ENCODE data around the gene ANKRD13C.
"Not testable (repeated sequence)": the region's sequence is repeated elsewhere in the genome, so short reads cannot be mapped to it uniquely, and the experiment has no call there.

ANKRD13C gene, protein sequence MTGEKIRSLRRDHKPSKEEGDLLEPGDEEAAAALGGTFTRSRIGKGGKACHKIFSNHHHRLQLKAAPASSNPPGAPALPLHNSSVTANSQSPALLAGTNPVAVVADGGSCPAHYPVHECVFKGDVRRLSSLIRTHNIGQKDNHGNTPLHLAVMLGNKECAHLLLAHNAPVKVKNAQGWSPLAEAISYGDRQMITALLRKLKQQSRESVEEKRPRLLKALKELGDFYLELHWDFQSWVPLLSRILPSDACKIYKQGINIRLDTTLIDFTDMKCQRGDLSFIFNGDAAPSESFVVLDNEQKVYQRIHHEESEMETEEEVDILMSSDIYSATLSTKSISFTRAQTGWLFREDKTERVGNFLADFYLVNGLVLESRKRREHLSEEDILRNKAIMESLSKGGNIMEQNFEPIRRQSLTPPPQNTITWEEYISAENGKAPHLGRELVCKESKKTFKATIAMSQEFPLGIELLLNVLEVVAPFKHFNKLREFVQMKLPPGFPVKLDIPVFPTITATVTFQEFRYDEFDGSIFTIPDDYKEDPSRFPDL

DNA sequence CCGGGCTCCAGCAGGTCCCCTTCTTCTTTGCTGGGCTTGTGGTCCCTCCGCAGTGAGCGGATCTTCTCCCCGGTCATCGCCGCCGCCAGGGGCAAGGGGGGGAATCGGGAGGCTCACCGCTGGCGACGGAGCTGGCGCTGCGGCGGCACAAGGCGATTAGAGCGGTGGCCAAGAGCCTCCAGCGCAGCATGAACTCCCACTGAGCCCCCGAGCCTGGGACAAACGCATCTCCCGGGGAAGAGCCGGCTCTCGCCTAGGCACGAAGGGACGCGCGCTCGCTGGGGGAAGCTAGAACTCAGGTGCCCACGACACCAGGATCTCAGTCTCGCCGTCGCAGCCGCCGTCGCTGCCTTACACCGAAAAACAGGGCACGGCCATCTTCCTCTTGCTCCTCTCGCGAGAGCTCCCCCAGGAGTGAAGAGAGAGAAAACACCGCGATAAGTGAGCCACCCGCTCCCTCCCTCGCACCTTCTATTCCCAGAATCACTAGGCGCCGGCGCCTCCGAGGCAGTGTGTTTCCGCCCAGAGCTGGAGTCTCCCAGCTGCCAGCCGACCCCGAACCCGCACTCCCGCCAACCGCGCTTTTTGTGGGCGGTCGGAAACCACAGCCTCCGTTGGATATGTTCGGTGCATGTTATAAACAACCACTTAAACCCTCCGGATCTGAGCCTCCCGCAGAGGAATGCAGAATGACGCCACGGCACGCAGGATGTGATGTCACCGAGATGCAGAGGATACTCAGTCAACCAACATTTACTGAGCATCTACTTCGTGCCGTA is at the start of gene ANKRD13C:
TSS of gene ANKRD13C (minus strand) at position 391 of the 779 bp plus-strand sequence. CDS start at position 77, 314 bp downstream.
- DNase-seq = peak; percentile 95 to 97 (median 97)

- no peak for DNase-seq
Measured at GRCh38 chr1:70403759-70404158, 49.2 kb upstream of the ANKRD13C start.

GRCh38 chr1:70401974-70402373 is 47.5 kb upstream of the ANKRD13C start:
- no peak for DNase-seq

GRCh38 chr1:70400335-70400734 is 45.8 kb upstream of the ANKRD13C start:
- no peak for DNase-seq

DNA sequence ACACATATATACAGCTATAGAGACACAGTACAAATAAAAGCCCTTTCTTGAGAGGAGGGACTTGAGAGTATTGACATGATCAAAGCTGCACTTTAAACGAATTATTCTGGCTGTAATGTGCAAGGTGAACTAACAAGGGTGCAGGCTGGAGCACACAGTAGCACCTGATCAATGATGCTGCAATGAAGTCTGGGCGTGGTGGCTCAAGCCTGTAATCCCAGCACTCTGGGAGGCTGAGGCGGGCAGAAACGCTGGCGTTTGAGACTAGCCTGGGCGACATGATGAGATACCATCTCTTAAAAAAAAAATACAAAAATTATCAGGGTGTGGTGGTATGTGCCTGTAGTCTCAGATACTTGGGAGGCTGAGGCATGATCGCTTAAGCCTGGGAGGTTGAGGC is 42.5 kb upstream of the ANKRD13C start:
- no peak for DNase-seq

GRCh38 chr1:70396607-70397006 is 42.1 kb upstream of the ANKRD13C start:
- DNase-seq = no peak

DNA sequence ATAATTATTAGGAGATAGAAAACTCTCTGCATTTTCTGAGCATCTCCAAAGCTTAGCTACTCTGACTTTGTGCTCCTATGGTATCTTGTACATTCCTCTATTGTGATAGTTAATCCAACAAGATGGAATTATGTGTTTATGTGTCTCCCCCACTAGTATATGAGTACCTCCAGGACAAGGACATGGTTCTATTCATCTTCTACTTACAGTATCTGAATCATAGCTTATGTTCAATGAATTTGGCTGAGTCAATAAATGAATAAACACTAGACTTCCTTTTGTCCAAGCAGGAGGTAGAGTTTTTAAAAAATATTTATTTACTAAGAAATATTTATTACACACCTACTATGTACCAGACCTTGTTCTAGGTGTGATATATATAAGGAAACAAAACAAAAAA is 38.1 kb upstream of the ANKRD13C start:
- DNase-seq = no peak

- DNase-seq = no peak
Measured at GRCh38 chr1:70387507-70387906, 33.0 kb upstream of the ANKRD13C start.

DNA sequence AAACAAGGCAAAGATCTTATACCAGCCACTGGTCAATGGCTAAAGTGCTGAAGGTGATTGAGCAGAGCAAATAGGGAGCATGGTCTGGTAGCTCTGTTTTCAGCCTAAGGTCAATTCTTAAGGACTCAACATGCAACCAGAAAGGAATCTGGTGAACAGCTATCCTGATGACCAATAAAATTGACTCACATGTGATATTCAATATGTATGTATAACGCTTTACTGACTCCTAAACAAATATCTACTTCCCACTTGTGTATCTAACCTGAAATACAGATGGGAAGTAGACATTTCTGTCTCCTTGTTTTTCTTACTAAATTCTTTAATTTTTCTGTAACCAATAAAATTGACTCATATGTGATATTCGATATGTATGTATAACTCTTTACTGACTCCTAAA is 31.6 kb upstream of the ANKRD13C start:
- no peak for DNase-seq

DNA sequence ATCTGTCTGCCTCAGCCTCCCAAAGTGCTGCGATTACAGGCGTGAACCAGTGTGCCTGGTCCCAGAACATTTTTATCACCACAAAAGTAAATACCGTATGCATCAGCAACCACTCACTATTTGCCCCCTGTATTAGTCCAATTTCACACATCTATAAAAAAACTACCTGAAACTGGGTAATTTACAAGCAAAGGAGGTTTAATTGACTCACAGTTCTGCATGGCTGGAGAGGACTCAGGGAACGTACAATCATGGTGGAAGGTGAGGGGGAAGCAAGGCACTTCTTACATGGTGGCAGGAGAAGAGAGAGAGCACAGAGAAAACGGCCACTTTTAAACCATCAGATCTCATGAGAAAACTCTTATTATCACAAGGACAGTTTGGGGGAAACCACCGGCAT is 31.0 kb upstream of the ANKRD13C start:
- no peak for DNase-seq

GRCh38 chr1:70384542-70384941 is 30.0 kb upstream of the ANKRD13C start:
- DNase-seq = no peak

DNA sequence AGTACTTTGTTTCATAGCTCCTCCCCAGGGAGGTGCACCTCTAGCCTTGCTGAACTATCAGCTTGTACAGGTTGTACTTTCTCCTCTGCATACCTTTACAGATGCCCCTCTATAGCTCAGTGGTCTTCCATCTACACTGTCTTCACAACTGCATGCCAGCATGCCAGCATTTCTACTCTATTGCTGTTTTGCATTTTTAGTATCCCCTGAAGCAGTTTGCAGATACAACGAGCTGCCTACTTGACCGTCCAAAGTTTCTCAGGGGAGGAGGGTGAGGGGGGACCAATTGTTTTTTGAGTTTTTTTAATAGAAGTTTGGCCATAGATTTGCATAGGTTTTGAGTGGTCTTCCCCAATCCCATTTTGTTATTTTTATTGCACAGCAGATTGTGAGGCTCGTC is 29.0 kb upstream of the ANKRD13C start:
- no peak for DNase-seq

DNA sequence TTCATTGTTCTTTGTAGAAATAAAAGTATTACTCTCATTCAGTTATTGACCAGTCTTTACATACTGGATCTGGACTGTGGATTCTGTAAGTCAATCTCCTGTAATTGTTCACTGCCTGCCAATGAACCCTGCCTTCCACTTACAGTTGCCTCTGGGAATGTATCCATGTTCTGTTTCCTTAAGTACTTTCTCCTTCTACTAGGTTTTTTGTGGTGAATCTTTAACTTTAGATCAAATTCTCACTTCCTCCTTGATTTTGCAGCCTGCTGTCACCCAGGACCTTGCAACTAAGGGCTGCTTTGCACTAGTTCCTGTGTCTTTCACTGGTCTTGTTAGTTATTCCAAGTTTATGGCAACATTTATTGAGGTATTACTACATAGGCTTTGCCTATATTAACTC is 28.2 kb upstream of the ANKRD13C start:
- DNase-seq = peak in 2 of 3 donors; percentile 2 to 13

DNA sequence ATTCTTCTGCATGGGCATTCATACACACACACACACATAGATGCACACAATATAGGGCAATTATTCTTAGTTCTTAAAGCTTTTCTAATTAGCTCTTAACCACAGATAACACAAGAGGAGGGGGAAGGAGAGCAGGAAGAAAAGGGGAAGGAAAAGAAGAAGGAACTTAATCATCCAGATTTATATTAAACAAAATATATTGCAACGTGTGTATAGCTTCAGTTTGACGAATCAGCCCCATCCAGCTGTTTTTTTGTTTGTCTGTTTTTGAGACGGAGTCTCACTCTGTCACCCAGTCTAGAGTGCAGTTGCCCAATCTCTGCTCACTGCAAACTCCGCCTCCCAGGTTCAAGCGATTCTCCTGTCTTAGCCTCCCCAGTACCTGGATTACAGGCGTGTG is 21.7 kb upstream of the ANKRD13C start:
- no peak for DNase-seq

DNA sequence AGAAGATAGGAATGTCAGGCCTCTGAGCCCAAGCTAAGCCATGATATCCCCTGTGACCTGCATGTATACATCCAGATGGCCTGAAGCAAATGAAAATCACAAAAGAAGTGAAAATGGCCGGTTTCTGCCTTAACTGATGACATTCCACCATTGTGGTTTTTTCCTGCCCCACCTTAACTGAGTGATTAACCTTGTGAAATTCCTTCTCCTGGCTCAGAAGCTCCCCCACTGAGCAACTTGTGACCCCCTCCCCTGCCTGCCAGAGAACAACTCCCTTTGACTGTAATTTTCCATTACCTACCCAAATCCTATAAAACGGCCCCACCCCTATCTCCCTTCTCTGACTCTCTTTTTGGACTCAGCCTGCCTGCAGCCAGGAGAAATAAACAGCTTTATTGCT is 19.1 kb upstream of the ANKRD13C start:
- DNase-seq = not testable (repeated sequence)

DNA sequence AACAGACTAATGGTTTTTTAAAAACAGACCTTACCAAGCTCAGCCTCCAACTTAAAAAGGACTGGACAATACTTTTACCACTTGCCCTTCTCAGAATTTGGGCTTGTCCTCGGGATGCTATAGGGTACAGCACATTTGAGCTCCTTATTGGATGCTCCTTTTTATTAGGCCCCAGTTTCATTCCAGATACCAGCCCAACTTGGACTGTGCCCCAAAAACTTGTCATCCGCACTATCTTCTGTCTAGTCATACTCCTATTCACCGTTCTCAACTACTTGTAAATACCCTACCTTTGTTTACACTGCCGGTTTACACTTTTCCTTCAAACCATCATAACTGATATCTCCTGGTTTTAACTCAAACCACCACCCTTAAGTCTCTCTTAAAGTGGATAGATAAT is 17.9 kb upstream of the ANKRD13C start:
- no peak for DNase-seq

GRCh38 chr1:70371586-70371985 is 17.1 kb upstream of the ANKRD13C start:
- DNase-seq = not testable (repeated sequence)

DNA sequence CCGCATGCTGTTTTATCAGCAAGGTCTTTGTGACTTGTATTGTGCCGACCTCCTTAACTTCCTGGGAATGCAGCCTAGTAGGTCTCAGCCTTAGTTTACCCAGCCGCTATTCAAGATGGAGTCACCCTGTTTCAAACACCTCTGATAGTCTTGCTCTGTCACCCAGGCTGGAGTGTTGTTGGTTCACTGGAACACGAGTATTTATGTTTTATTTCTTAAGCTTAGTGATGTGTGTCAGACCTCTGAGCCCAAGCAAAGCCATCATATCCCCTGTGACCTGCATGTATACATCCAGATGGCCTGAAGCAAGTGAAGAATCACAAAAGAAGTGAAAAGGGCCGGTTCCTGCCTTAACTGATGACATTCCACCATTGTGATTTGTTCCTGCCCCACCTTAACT is 12.9 kb upstream of the ANKRD13C start:
- not testable (repeated sequence) for DNase-seq

DNA sequence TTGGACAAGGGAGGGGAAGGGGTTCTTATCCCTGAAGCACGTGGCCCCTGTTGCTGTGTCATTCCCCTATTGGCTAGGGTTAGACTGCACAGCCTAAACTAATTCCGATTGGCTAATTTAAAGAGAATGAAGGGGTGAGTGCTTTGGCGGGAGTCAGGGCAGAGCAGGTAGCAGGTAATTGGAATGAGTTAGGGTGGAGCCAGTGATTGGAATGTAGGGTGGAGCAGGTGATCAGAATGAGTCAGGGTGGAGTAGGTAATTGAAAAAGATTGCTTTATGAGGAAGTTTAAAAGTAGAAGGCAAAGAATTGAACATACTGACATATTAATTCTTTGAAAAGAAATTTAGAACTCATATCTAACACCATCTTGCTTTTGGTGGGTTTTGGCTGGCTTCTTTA is 12.5 kb upstream of the ANKRD13C start:
- not testable (repeated sequence) for DNase-seq

- not testable (repeated sequence) for DNase-seq
Measured at GRCh38 chr1:70366425-70366952, 12.0 kb upstream of the ANKRD13C start.

- DNase-seq = no peak
Measured at GRCh38 chr1:70364439-70364838, 9.9 kb upstream of the ANKRD13C start.

DNA sequence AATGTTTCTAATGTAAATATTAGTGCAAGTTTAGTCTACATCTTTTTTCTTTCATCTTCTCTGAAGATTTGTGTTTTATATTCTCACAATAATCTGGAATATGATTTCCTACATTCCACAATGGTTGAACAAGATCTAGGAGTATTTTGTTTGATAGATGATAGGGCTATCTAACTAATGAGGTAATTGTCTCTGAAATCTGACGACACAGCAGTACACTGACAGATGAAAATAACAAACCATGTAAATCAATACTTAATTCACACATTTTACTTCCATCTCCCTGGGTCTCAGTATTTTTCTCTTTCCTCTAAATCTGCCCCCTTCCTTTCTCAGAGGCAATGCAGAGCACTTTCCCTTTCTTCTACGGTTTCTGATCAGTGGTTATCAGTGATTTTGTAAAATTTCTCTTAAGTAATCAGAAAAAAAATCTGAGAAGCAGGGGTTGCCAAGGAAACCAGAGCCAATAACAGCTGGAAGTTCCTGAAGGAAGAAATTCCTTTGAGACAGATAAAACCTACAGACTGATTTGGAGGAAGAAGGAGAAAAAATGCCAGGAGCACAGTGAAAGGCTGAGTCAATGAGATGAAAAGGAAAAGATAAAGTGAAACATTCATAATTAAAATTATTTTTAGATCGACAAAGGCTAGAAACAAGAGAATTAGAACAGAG is 7.3 kb upstream of the ANKRD13C start:
- DNase-seq = no peak

GRCh38 chr1:70360321-70360720 is 5.8 kb upstream of the ANKRD13C start:
- DNase-seq = no peak
